Measurements from ENCODE around the gene CAND2.
A peak's percentile ranks its signal among the peaks of the same experiment; 100 is the strongest.

CAND2 gene

GRCh38 chr3:12825156-12825555 lies 28.7 kb downstream of the CAND2 start:
- TF ChIP-seq ZFX (IDR thresholded peaks at IDR 0.05) (no peak), CTCF (conservative IDR thresholded peaks at IDR 0.05) (no peak)
- H3K27ac ChIP-seq: no peak overlapping the region

- no peak for TF ChIP-seq ZFX (IDR thresholded peaks at IDR 0.05)
- no peak for TF ChIP-seq CTCF (conservative IDR thresholded peaks at IDR 0.05)
- H3K27ac ChIP-seq: no peak overlapping the region
Observed at GRCh38 chr3:12828751-12829150, 32.3 kb downstream of the CAND2 start.

DNA sequence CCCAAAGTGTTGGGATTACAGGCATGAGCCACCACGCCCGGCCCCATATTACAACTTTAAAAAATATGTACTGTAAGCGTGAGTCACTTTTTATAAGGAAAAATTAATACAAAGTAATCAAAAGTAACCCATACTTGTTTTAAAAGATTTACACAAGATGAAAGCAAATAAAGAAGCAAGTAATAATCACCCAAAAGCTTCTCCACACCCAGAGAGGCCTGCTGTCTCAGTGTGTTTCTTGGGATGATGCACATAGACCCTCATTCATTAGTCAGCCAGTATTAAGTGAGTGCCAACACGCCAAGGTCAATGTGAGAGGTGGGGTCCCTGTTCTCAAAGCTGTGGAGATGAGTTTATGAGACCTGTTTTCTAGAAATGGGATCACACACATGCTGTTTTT lies 32.9 kb downstream of the CAND2 start:
- no peak overlapping the region for H3K27ac ChIP-seq
- TF ChIP-seq ZFX (IDR thresholded peaks at IDR 0.05): no peak
- TF ChIP-seq CTCF (conservative IDR thresholded peaks at IDR 0.05): no peak

DNA sequence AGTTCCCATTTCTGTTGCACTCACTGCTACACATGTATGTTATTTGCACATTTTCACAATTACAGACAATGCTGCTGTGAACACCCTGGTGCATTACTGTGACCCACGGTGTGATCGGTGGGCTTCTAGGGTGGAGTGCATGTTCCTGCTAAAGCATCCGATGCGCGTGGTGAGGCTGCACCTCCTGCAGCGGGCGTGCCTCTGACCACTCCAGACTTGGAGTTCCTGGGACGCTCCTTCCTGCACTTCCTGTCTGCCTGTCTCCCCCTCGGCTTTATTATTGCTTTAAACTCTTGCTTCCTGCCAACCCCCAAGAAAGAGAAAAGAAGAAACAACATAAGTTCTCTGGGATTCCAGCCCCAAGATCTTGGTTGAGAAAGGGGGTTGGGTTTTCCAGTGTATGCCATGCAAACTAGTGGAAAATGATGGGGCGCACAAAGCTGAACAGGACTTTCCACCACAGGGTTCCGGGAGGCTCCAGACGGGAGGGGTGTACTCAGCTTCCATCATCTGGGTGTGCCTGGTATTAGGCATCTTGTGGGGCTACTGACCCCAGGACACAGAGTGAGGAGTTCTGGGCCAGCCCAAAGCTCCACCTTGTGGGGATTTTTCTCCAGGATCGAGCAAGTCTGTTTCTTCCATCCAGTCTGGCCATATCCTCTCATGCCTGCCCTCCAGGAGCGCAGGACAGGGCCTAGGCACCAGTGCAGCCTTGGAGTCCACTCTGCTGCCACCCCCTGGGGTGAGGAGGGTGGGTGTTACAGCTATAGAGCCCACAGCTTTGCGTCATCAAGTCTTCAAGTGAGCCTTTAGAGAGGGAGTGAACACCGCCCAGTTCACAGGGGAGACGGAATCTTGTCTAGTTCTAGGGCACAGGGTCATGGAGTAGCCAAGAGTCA lies 33.7 kb downstream of the CAND2 start:
- no peak for TF ChIP-seq ZFX (IDR thresholded peaks at IDR 0.05)
- no peak; the same call in 1 of the 2 replicates for TF ChIP-seq CTCF (conservative IDR thresholded peaks at IDR 0.05)

GRCh38 chr3:12830785-12831156 lies 34.3 kb downstream of the CAND2 start:
- TF ChIP-seq CTCF (conservative IDR thresholded peaks at IDR 0.05): peak; percentile 13; the same call in 1 of the 2 replicates
- no peak for TF ChIP-seq ZFX (IDR thresholded peaks at IDR 0.05)
- no peak overlapping the region for H3K27ac ChIP-seq

More for the DNA sequence above, 33.7 kb downstream of the CAND2 start:
- no peak overlapping the region for H3K27ac ChIP-seq

DNA sequence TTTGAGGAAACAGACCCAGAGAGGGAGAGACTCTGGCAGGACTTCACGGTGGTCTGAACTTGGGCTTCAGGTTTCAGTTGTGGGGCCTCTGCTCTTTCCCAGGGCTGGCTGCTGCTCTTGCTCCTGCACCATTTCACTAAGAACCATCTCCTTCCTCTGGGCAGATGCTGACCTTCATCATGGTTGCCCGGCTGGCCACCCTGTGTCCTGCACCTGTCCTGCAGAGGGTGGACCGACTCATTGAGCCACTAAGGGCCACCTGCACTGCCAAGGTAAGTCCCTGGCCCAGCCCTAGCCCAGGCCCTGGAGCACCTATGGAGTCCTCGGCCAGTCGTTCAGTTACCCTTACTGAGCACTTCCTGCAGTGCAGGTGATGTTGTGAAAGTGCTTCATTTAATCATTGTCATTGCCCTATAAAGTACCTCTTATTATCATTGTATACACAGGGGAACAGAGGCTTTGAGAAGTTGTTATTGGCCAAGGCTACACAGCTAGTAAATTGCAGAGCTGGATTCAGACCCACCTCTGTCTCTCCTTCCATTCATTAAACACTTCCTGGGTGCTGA lies 34.9 kb downstream of the CAND2 start:
- H3K27ac ChIP-seq: no peak overlapping the region
- TF ChIP-seq CTCF (conservative IDR thresholded peaks at IDR 0.05) (no peak), ZFX (IDR thresholded peaks at IDR 0.05) (no peak)

All from C4-2B (cell line).